MM.1S (cell line): ENCODE data around the gene VANGL2.

Experiments
- DNase-seq: peaks from one replicate; pipeline ENCODE4 v3.0.0-alpha.2; 2015
- H2AFZ ChIP-seq: fragments of 300-600 bp; sonication (generic); 2 replicates; pipeline ENCODE4 v1.6.0; 2016; ENCODE audit warnings: antibody characterized with exemption, low read length
- H3F3A ChIP-seq: fragments of 300-600 bp; sonication (generic); 2 replicates; pipeline ENCODE4 v1.6.1; 2016; ENCODE audit warnings: mild to moderate bottlenecking, antibody characterized with exemption, low read length, moderate library complexity, mixed read lengths; ENCODE audit not compliant: insufficient read depth
- H3K27ac ChIP-seq: fragments of 300-600 bp; sonication (generic); 2 replicates; pipeline ENCODE4 v1.5.1; 2016; ENCODE audit warnings: mild to moderate bottlenecking, low read length
- H3K27me3 ChIP-seq: fragments of 300-600 bp; sonication (generic); replicated peaks from 2 replicates; pipeline ENCODE4 v1.6.0; 2016; ENCODE audit warnings: low read length; ENCODE audit not compliant: insufficient read depth
- H3K36me3 ChIP-seq: fragments of 300-600 bp; sonication (generic); replicated peaks from 2 replicates; pipeline ENCODE4 v1.6.1; 2016; ENCODE audit warnings: mild to moderate bottlenecking, low read length, mixed read lengths; ENCODE audit not compliant: insufficient read depth
- H3K4me1 ChIP-seq: fragments of 300-600 bp; sonication (generic); 2 replicates; pipeline ENCODE4 v1.6.1; 2016; ENCODE audit warnings: low read length, mixed read lengths
- H3K4me2 ChIP-seq: fragments of 300-600 bp; sonication (generic); 2 replicates; pipeline ENCODE4 v1.6.0; 2016; ENCODE audit warnings: low read depth, low read length
- H3K4me3 ChIP-seq: fragments of 300-600 bp; sonication (generic); 2 replicates; pipeline ENCODE4 v1.5.1; 2016; ENCODE audit warnings: low read length, mixed read lengths
- H3K79me2 ChIP-seq: fragments of 300-600 bp; sonication (generic); 2 replicates; pipeline ENCODE4 v1.6.1; 2016; ENCODE audit warnings: mixed run types, low read length, mixed read lengths
- H3K9ac ChIP-seq: fragments of 300-600 bp; sonication (generic); 2 replicates; pipeline ENCODE4 v1.6.1; 2016; ENCODE audit warnings: low read length, mixed read lengths
- H3K9me2 ChIP-seq: fragments of 300-600 bp; sonication (generic); replicated peaks from 2 replicates; pipeline ENCODE4 v1.6.1; 2016; ENCODE audit warnings: mild to moderate bottlenecking, low read length, mixed read lengths; ENCODE audit not compliant: insufficient read depth
- H3K9me3 ChIP-seq: fragments of 300-600 bp; sonication (generic); replicated peaks from 2 replicates; pipeline ENCODE4 v1.6.1; 2016; ENCODE audit warnings: mild to moderate bottlenecking, low read length, mixed read lengths; ENCODE audit not compliant: insufficient read depth
- H4K20me1 ChIP-seq: fragments of 300-600 bp; sonication (generic); 2 replicates; pipeline ENCODE4 v1.6.1; 2016; ENCODE audit warnings: mild to moderate bottlenecking, low read length, moderate library complexity, mixed read lengths; ENCODE audit not compliant: insufficient read depth
- EZH2 ChIP-seq: fragments of 300-600 bp; sonication (generic); optimal IDR thresholded peaks from 2 replicates; pipeline ENCODE3; 2017; ENCODE audit warnings: low read depth, mild to moderate bottlenecking, antibody characterized with exemption, low read length, mixed read lengths
- EZH2phosphoT487 ChIP-seq: fragments of 300-600 bp; sonication (generic); IDR thresholded peaks from 2 replicates; pipeline ENCODE4 v1.6.1; 2018; ENCODE audit warnings: antibody characterized with exemption, low read length
- TF ChIP-seq, protein P1 (sequence below): fragments of 300-600 bp; sonication (generic); IDR thresholded peaks from 2 replicates; pipeline ENCODE4 v1.5.1; 2016; ENCODE audit warnings: antibody characterized with exemption, low read length, mixed read lengths

VANGL2 gene

DNA sequence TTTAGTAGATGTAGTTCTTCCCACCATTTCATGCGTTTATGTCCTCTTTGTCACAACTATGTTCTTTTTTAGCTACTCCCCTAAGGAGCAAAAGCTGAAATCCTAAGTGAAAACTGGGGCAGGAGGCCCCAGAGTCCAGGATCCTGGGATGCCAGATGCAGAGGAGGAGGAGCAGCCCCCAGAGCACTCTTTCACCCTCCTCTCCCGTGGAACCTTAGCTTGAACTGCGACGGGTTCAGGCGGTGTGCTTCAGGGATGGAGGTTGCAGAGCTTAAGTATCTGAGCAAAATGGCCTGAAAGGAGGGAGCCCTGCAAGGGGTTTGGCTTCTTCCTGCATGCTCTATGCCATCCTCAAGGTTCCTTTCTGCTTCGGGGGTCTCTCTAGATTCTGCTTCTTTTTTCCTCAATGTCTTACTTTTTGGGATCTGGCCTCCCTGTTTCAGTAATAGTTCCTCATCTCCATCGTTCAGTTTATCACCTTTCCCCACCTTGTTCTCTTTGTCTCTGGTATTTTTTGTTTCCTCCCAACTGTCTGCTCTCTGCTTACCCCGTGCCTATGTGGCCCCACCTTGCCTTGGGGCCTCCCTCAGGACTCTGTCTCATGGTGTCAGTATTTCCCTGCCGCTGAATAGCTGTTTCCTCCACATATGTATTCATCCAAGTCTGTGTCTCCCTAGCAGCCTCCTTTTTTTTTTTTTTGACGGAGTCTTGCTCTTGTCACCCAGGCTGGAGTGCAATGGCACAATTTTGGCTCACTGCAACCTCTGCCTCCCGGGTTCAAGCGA is 36.2 kb upstream of the VANGL2 start:
- Histone ChIP-seq H3K9me2 (no peaks in the 10 kb centered on the region), H3K36me3 (no peaks in the 10 kb centered on the region), H3K4me3 (no peak overlapping the region), H3K4me2 (no peak overlapping the region), H3K79me2 (no peaks in the 10 kb centered on the region), H3K27me3 (no peaks in the 10 kb centered on the region), H3K9me3 (no peaks in the 10 kb centered on the region), H2AFZ (no peak overlapping the region), H4K20me1 (no peaks in the 10 kb centered on the region), H3K27ac (no peak overlapping the region), H3F3A (no peaks in the 10 kb centered on the region), H3K4me1 (no peaks in the 10 kb centered on the region), H3K9ac (no peak overlapping the region)
- no peak for TF ChIP-seq EZH2phosphoT487
- TF ChIP-seq, protein P1, sequence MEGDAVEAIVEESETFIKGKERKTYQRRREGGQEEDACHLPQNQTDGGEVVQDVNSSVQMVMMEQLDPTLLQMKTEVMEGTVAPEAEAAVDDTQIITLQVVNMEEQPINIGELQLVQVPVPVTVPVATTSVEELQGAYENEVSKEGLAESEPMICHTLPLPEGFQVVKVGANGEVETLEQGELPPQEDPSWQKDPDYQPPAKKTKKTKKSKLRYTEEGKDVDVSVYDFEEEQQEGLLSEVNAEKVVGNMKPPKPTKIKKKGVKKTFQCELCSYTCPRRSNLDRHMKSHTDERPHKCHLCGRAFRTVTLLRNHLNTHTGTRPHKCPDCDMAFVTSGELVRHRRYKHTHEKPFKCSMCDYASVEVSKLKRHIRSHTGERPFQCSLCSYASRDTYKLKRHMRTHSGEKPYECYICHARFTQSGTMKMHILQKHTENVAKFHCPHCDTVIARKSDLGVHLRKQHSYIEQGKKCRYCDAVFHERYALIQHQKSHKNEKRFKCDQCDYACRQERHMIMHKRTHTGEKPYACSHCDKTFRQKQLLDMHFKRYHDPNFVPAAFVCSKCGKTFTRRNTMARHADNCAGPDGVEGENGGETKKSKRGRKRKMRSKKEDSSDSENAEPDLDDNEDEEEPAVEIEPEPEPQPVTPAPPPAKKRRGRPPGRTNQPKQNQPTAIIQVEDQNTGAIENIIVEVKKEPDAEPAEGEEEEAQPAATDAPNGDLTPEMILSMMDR: no peak
- no peak for TF ChIP-seq EZH2
- no peak for DNase-seq

DNA sequence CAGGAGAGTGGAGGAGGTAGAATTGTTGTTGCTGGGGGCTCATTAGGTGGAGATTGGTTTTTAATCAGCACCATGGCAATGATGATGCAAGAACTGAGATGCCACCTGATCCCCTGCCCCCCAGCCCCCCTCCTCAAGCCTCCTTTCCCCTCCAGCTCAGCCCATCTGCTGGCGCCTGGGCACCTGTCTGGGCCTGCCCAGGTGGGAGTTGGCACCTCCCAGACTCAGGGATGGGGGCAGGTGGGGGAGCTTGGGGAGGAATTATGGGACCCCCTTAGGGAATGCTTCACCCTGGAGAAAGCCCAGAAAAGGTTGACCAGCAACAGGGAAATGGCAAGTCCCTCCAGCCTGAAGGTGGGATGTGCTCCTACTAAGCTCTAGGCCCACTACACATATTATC is 35.0 kb upstream of the VANGL2 start:
- no peak overlapping the region for H3K27ac ChIP-seq

DNA sequence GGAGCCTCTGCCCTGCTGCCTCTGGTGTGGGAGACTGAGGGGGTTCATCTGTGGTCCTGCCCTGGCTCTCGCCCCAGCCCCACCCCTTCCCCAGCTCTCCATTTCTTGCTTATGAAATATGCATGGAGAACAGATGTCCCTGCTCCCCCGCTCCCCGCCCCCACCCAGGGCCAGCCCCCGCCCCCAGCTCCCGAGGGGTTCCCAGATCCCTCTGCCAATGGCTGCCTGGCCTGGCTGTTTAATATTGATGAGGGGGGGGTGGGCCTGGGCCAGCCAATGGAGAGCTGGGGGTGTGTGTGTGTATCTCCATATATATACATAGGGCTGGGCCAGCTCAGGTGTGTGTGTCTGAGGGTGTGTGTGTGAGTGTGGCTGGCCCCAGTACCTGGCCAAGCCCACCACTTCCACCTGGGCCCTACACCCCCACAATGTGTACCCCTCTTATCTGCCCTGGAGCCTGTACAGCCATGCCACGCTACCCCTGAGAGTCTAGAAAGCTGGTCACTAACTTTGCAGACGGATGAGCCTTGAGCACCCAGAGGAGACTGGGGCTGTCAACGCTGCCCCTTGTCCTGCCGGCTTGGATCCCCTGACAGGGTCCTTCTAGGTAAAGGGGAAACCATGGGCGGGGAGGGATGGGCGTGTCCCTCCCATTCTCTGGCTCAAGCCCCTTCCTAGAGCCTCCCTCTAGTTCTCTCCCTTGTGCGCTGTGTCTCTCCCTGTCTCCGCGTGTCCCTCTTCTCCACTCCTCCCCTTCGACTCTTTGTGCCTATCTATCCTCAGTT is 33.4 kb upstream of the VANGL2 start, which contains the start of gene NHLH1:
NHLH1 (plus strand) TSS at position 341 of the 785 bp plus-strand sequence. CDS start 3,661 bp downstream, outside the sequence.
- Histone ChIP-seq H3K9ac (no peak within 1 kb of the TSS), H3K27ac (no peak within 1 kb of the TSS), H3K79me2 (no peaks in the 10 kb centered on the region), H3K9me2 (no peaks in the 10 kb centered on the region), H3F3A (no peaks in the 10 kb centered on the region), H3K9me3 (no peaks in the 10 kb centered on the region), H4K20me1 (no peaks in the 10 kb centered on the region), H3K4me2 (no peak within 1 kb of the TSS), H3K4me3 (no peak within 1 kb of the TSS), H3K4me1 (no peaks in the 10 kb centered on the region), H3K36me3 (no peaks in the 10 kb centered on the region), H3K27me3 (no peaks in the 10 kb centered on the region), H2AFZ (no peak within 1 kb of the TSS)
- no peak for TF ChIP-seq EZH2
- TF ChIP-seq EZH2phosphoT487: no peak
- TF ChIP-seq, protein P1: no peak
- DNase-seq: no peak

More for the DNA sequence above, 35.0 kb upstream of the VANGL2 start:
- H3K9me2 ChIP-seq: no peaks in the 10 kb centered on the region
- H2AFZ ChIP-seq: no peak overlapping the region
- H3K27me3 ChIP-seq: no peaks in the 10 kb centered on the region
- no peak overlapping the region for H3K4me2 ChIP-seq
- H3K36me3 ChIP-seq: no peaks in the 10 kb centered on the region
- no peak overlapping the region for H3K4me3 ChIP-seq
- H4K20me1 ChIP-seq: no peaks in the 10 kb centered on the region
- no peaks in the 10 kb centered on the region for H3K4me1 ChIP-seq
- H3K9ac ChIP-seq: no peak overlapping the region
- no peak for DNase-seq
- no peaks in the 10 kb centered on the region for H3F3A ChIP-seq
- H3K9me3 ChIP-seq: no peaks in the 10 kb centered on the region
- H3K79me2 ChIP-seq: no peaks in the 10 kb centered on the region
- TF ChIP-seq, protein P1: no peak
- TF ChIP-seq EZH2phosphoT487 (no peak), EZH2 (no peak)
